Left kidney (tissue), 8 donors: ENCODE results near the gene CATSPERE. TPM values are rescaled to one million over a fixed set of nuclear protein-coding genes. Genes with fewer than 3 reads are reported as not detected.
A peak's percentile ranks its signal among the peaks of the same experiment; 100 is the strongest.

ENCODE experiments used
- DNase-seq: peaks from one replicate; pipeline ENCODE4 v3.0.0-alpha.2; 2013
- long read RNA-seq, 8 donors: transcript quantifications; one replicate each; lab custom pipeline, GENCODE V29; 2026
- polyA plus RNA-seq: library from polyadenylated mRNA; unstranded; fragments of 120-200 nt; gene quantifications from one replicate; pipeline ENCODE4 v1.2.1, GENCODE V29; 2013; ENCODE audit not compliant: insufficient read length

The CATSPERE gene
- 2.7 TPM for polyA plus RNA-seq
- long read RNA-seq, donor 1, result 0 reads
- long read RNA-seq, donor 2, result 0 reads
- long read RNA-seq, donor 3, result 0 reads
- long read RNA-seq, donor 4, result 0 reads
- long read RNA-seq, donor 5, result 0 reads
- long read RNA-seq, donor 6, result 0 reads
- long read RNA-seq, donor 7, result 0 reads
- long read RNA-seq, donor 8, result 0 reads

- DNase-seq, result peak; percentile 86
Observed at GRCh38 chr1:244461245-244462071, at the start of gene CATSPERE. Gene CATSPERE, plus strand, starts transcription at chr1:244461273. Its CDS starts 157 bp downstream, at chr1:244461430.

- no peak for DNase-seq
Observed at GRCh38 chr1:244412176-244412575, 48.9 kb upstream of the CATSPERE start.

- no peak for DNase-seq
Observed at GRCh38 chr1:244413736-244414135, 47.3 kb upstream of the CATSPERE start.

- no peak for DNase-seq
Observed at GRCh38 chr1:244414543-244414942, 46.5 kb upstream of the CATSPERE start.

- no peak for DNase-seq
Observed at GRCh38 chr1:244419024-244419423, 42.0 kb upstream of the CATSPERE start.

GRCh38 chr1:244422174-244422573 is 38.9 kb upstream of the CATSPERE start:
- no peak for DNase-seq

- DNase-seq, result no peak
Observed at GRCh38 chr1:244424649-244425334, 36.3 kb upstream of the CATSPERE start.

- no peak for DNase-seq
Observed at GRCh38 chr1:244427647-244428046, 33.4 kb upstream of the CATSPERE start.

- DNase-seq, result no peak
Observed at GRCh38 chr1:244429818-244430217, 31.3 kb upstream of the CATSPERE start.

- DNase-seq, result no peak
Observed at GRCh38 chr1:244431166-244431565, 29.9 kb upstream of the CATSPERE start.

- no peak for DNase-seq
Observed at GRCh38 chr1:244435562-244436205, 25.4 kb upstream of the CATSPERE start.

- DNase-seq, result no peak
Observed at GRCh38 chr1:244436336-244437085, 24.6 kb upstream of the CATSPERE start.

GRCh38 chr1:244437086-244437468 is 24.0 kb upstream of the CATSPERE start:
- DNase-seq, result no peak

GRCh38 chr1:244439391-244440032 is 21.6 kb upstream of the CATSPERE start:
- no peak for DNase-seq

GRCh38 chr1:244442850-244443249 is 18.2 kb upstream of the CATSPERE start:
- no peak for DNase-seq

- no peak for DNase-seq
Observed at GRCh38 chr1:244444854-244445253, 16.2 kb upstream of the CATSPERE start.

- DNase-seq, result no peak
Observed at GRCh38 chr1:244445320-244446181, 15.5 kb upstream of the CATSPERE start.

GRCh38 chr1:244447024-244447423 is 14.0 kb upstream of the CATSPERE start:
- DNase-seq, result no peak

- no peak for DNase-seq
Observed at GRCh38 chr1:244447552-244447951, 13.5 kb upstream of the CATSPERE start.
